H1 (cell line): ENCODE data around the gene PDE1A. TPM values are rescaled to one million over a fixed set of nuclear protein-coding genes. Genes with fewer than 3 reads are reported as not detected.

ENCODE experiments used
- CTCF ChIA-PET: fragments of 300-600 bp; sonication (Branson Sonifier 250); formaldehyde crosslinking; loops from one replicate; lab custom pipeline; 2021; ENCODE audit not compliant: partially characterized antibody; lab: Charles Lee
- POLR2A ChIA-PET: fragments of 300-600 bp; sonication (Branson Sonifier 250); formaldehyde crosslinking; loops from one replicate; lab custom pipeline; 2021; ENCODE audit warnings: inconsistent platforms; ENCODE audit not compliant: partially characterized antibody; lab: Charles Lee
- DNase-seq, 2 experiments: peaks; one replicate each; pipeline versions ENCODE4 v3.0.0 to v3.0.0-alpha.2; 2010 to 2022; ENCODE audit warnings: low spot score in 2 of 2, low read depth in 1 of 2, mixed read lengths in 1 of 2
- FAIRE-seq: peaks from 2 replicates; lab custom pipeline; 2011; peaks lifted over from hg19 to GRCh38; lab: Jason Lieb, UNC
- H2AFZ ChIP-seq: 2 replicates; pipeline ENCODE4 v1.8.1; 2012; ENCODE audit warnings: low read length, inconsistent platforms
- H2AK5ac ChIP-seq: 2 replicates; pipeline ENCODE4 v1.6.1; 2013; ENCODE audit warnings: low read depth, low read length
- H2BK120ac ChIP-seq: replicated peaks from 2 replicates; pipeline ENCODE3; 2013; ENCODE audit warnings: low read depth, low read length, inconsistent platforms
- H2BK12ac ChIP-seq: 2 replicates; pipeline ENCODE4 v1.6.1; 2013; ENCODE audit warnings: low read depth, low read length
- H2BK15ac ChIP-seq: 2 replicates; pipeline ENCODE4 v1.6.1; 2013; ENCODE audit warnings: low read length
- H2BK20ac ChIP-seq: 2 replicates; pipeline ENCODE4 v1.6.1; 2013; ENCODE audit warnings: low read length
- H2BK5ac ChIP-seq: 2 replicates; pipeline ENCODE4 v1.6.1; 2013; ENCODE audit warnings: low read depth, low read length
- H3K14ac ChIP-seq: 2 replicates; pipeline ENCODE4 v1.6.1; 2013; ENCODE audit warnings: inconsistent platforms; ENCODE audit not compliant: insufficient read length
- H3K18ac ChIP-seq: 2 replicates; pipeline ENCODE4 v1.6.1; 2013; ENCODE audit warnings: low read length; ENCODE audit errors: extremely low read depth
- H3K23ac ChIP-seq: 2 replicates; pipeline ENCODE4 v1.6.1; 2013; ENCODE audit warnings: inconsistent platforms; ENCODE audit not compliant: insufficient read length
- H3K23me2 ChIP-seq: 2 replicates; pipeline ENCODE4 v1.6.1; 2013; ENCODE audit warnings: low read depth, low read length
- H3K27ac ChIP-seq: 2 replicates; pipeline ENCODE4 v1.6.1; 2011; ENCODE audit warnings: low read depth, low read length, inconsistent platforms
- H3K27me3 ChIP-seq, 4 experiments: replicated peaks in 1 of 4; 1 replicate in 1 of 4; 2 replicates in 3 of 4; pipeline versions ENCODE4 v1.6.1 to v1.8.1; 2011 to 2013; ENCODE audit warnings: low read length in 3 of 4, mild to moderate bottlenecking in 3 of 4, inconsistent platforms in 2 of 4, mixed read lengths in 2 of 4, moderate library complexity in 1 of 4; ENCODE audit not compliant: control insufficient read depth in 3 of 4, insufficient read depth in 3 of 4; ENCODE audit errors: extremely low read depth in 1 of 4
- H3K36me3 ChIP-seq, 4 experiments: 2 replicates each; pipeline versions ENCODE4 v1.6.1 to v1.8.1; 2011 to 2013; ENCODE audit warnings: mild to moderate bottlenecking in 4 of 4, low read length in 3 of 4, moderate library complexity in 2 of 4, control low read depth in 1 of 4, inconsistent platforms in 1 of 4; ENCODE audit not compliant: insufficient read depth in 4 of 4, control insufficient read depth in 2 of 4
- H3K4ac ChIP-seq: replicated peaks from 2 replicates; pipeline ENCODE3; 2013; ENCODE audit warnings: low read length, low read depth, mixed read lengths, inconsistent platforms; ENCODE audit not compliant: insufficient read length
- H3K4me1 ChIP-seq, 4 experiments: replicated peaks in 1 of 4; 1 replicate in 1 of 4; 2 replicates in 3 of 4; pipeline versions ENCODE4 v1.6.1 to v1.8.1; 2011 to 2013; ENCODE audit warnings: low read length in 3 of 4, inconsistent platforms in 2 of 4, mixed read lengths in 1 of 4; ENCODE audit not compliant: insufficient read depth in 4 of 4, control insufficient read depth in 3 of 4
- H3K4me2 ChIP-seq, 2 experiments: 2 replicates each; pipeline versions ENCODE4 v1.6.1 to v1.8.1; 2011 to 2013; ENCODE audit warnings: low read depth in 2 of 2, low read length in 2 of 2, control low read depth in 1 of 2, inconsistent platforms in 1 of 2, mild to moderate bottlenecking in 1 of 2; ENCODE audit not compliant: insufficient read depth in 1 of 2
- H3K4me3 ChIP-seq, 4 experiments: fragments of 200-600, 300-600 bp in 1 of 4; sonication (generic), shearing (Covaris generic), sonication (Bioruptor Twin) in 1 of 4; 2 replicates each; pipeline versions ENCODE4 v1.5.1 to v1.8.1; 2011 to 2016; ENCODE audit warnings: low read length in 4 of 4, low read depth in 3 of 4, control low read depth in 2 of 4, inconsistent platforms in 2 of 4, mild to moderate bottlenecking in 2 of 4, mixed read lengths in 1 of 4, moderate library complexity in 1 of 4; ENCODE audit not compliant: insufficient read depth in 2 of 4; ENCODE audit errors: extremely low read depth in 1 of 4
- H3K56ac ChIP-seq: replicated peaks from 2 replicates; pipeline ENCODE3; 2013; ENCODE audit warnings: low read depth, mild to moderate bottlenecking, mixed read lengths, low read length, inconsistent platforms; ENCODE audit not compliant: insufficient read length
- H3K79me1 ChIP-seq: 2 replicates; pipeline ENCODE4 v1.6.1; 2013; ENCODE audit warnings: low read depth, low read length, control low read depth
- H3K79me2 ChIP-seq, 2 experiments: 2 replicates each; pipeline versions ENCODE4 v1.6.1 to v1.8.1; 2012 to 2013; ENCODE audit warnings: low read length in 2 of 2, mild to moderate bottlenecking in 2 of 2, inconsistent platforms in 1 of 2; ENCODE audit not compliant: insufficient read depth in 2 of 2, control insufficient read depth in 1 of 2
- H3K9ac ChIP-seq, 4 experiments: replicated peaks in 1 of 4; 1 replicate in 1 of 4; 2 replicates in 3 of 4; pipeline versions ENCODE4 v1.6.1 to v1.8.1; 2011 to 2013; ENCODE audit warnings: low read depth in 3 of 4, low read length in 3 of 4, control low read depth in 2 of 4, mild to moderate bottlenecking in 2 of 4, moderate library complexity in 2 of 4, inconsistent platforms in 1 of 4; ENCODE audit errors: extremely low read depth in 1 of 4
- H3K9me3 ChIP-seq, 2 experiments: 2 replicates each; pipeline versions ENCODE4 v1.6.1 to v1.8.1; 2012 to 2013; ENCODE audit warnings: mild to moderate bottlenecking in 2 of 2, moderate library complexity in 2 of 2, control low read depth in 1 of 2, inconsistent platforms in 1 of 2, low read depth in 1 of 2, low read length in 1 of 2, mixed read lengths in 1 of 2; ENCODE audit not compliant: insufficient read depth in 2 of 2
- H4K20me1 ChIP-seq, 2 experiments: replicated peaks in 1 of 2; 2 replicates each; pipeline versions ENCODE3 to v1.8.1; 2011 to 2013; ENCODE audit warnings: inconsistent platforms in 2 of 2, low read length in 2 of 2, mild to moderate bottlenecking in 1 of 2; ENCODE audit not compliant: insufficient read depth in 2 of 2, control insufficient read depth in 1 of 2
- H4K5ac ChIP-seq: 2 replicates; pipeline ENCODE4 v1.6.1; 2013; ENCODE audit warnings: low read length, low read depth, mixed read lengths, inconsistent platforms; ENCODE audit not compliant: insufficient read length
- H4K8ac ChIP-seq: 2 replicates; pipeline ENCODE4 v1.8.0; 2013; ENCODE audit warnings: mild to moderate bottlenecking, moderate library complexity, low read length, inconsistent platforms; ENCODE audit not compliant: insufficient read depth; ENCODE audit errors: extremely low read depth
- H4K91ac ChIP-seq: replicated peaks from 2 replicates; pipeline ENCODE3; 2013; ENCODE audit warnings: low read length, mixed read lengths, inconsistent platforms; ENCODE audit not compliant: insufficient read length
- BCL11A ChIP-seq, 2 experiments: IDR thresholded peaks; one replicate each; pipeline ENCODE4 v1.6.1; 2011; ENCODE audit warnings: low read depth in 2 of 2, low read length in 2 of 2, mild to moderate bottlenecking in 2 of 2
- SAP30 ChIP-seq: fragments of 300-600 bp; sonication (generic); IDR thresholded peaks from 2 replicates; pipeline ENCODE4 v1.7.1; 2012; ENCODE audit warnings: low read length, moderate library complexity, mild to moderate bottlenecking, inconsistent platforms; ENCODE audit not compliant: insufficient read depth, insufficient replicate concordance
- SIN3A ChIP-seq, 2 experiments: IDR thresholded peaks in 1 of 2; conservative IDR thresholded peaks in 1 of 2; 2 replicates each; pipeline ENCODE4 v1.6.1; 2011 to 2012; ENCODE audit warnings: low read length in 2 of 2, improper control_type of control experiment in 1 of 2, low read depth in 1 of 2, mild to moderate bottlenecking in 1 of 2
- SIX5 ChIP-seq: IDR thresholded peaks from 2 replicates; pipeline ENCODE4 v1.6.1; 2011; ENCODE audit warnings: mild to moderate bottlenecking, low read depth, low read length
- polyA plus RNA-seq, 7 experiments: library from polyadenylated mRNA; depleted of rRNA in 3 of 7; stranded (reverse) in 5 of 7; unstranded in 2 of 7; fragments of >200 nt in 5 of 7; fragments of 200-250 nt in 2 of 7; gene quantifications; 1 replicate in 5 of 7; 2 replicates in 1 of 7; 4 replicates in 1 of 7; pipeline versions ENCODE4 v1.2.1 to v1.2.3, GENCODE V29; 2011 to 2013; ENCODE audit warnings: missing spikeins in 2 of 7, mixed read lengths in 2 of 7
- total RNA-seq: library from RNA; stranded (reverse); fragmentation: NEBNext Ultra II Directional; extraction: Animal tissue kit (Norgen Biotek cat#: 25700); gene quantifications from 2 replicates; pipeline ENCODE4 v1.2.1, GENCODE V29; 2021

The PDE1A gene
- total and polyA plus RNA-seq, 2 of the 8 experiments (the other 6 are each of a cell fraction or from before 2014, with no cell fraction given) = 0.34 TPM; not detected in 1

- CTCF ChIA-PET = interaction anchor here (0.6 to 5.8 kb wide), 29 partner anchors 9 to 581 kb away, joined by 3 to 93 read pairs (median 4); no protein-coding TSS in a partner anchor
- H2AFZ ChIP-seq = no peak overlapping the region
These were observed 239.7 kb downstream of the PDE1A start for GRCh38 chr2:182187130-182187529.

More at GRCh38 chr2:182187130-182187529, 239.7 kb downstream of the PDE1A start:
- Histone ChIP-seq H2BK15ac (no peak overlapping the region), H4K8ac (no peak overlapping the region), H3K4me2 (no peak overlapping the region), H3K14ac (no peak overlapping the region), H3K79me1 (no peaks in the 10 kb centered on the region), H3K27me3 (no peaks in the 10 kb centered on the region), H3K4me3 (no peak overlapping the region), H4K5ac (no peak overlapping the region), H2AK5ac (no peak overlapping the region), H3K23ac (no peak overlapping the region), H2BK20ac (no peak overlapping the region), H3K4me1 (no peaks in the 10 kb centered on the region), H2BK5ac (no peak overlapping the region), H4K20me1 (no peaks in the 10 kb centered on the region), H3K36me3 (no peaks in the 10 kb centered on the region; a peak in 1 of 8 replicates), H3K9me3 (0 out of 4 replicates have a peak, but pooled peaks cover 0 to 4% of the 10 kb centered on the region in 2 experiments), H3K18ac (no peak overlapping the region), H2BK12ac (no peak overlapping the region), H3K23me2 (no peaks in the 10 kb centered on the region; the same call in 1 of the 2 replicates), H3K9ac (no peak overlapping the region), H3K27ac (no peak overlapping the region), H3K4ac (no peak overlapping the region), H4K91ac (no peak overlapping the region), H2BK120ac (no peak overlapping the region), H3K56ac (no peak overlapping the region), H3K79me2 (no peaks in the 10 kb centered on the region)
- no peak for TF ChIP-seq SAP30
- TF ChIP-seq SIN3A (conservative IDR thresholded peaks at IDR 0.05 in 1 of 2, IDR thresholded peaks at IDR 0.05 in 1 of 2; ENCODE audit: low read depth in 1 of 2, low read length in 2 of 2) = no peak
- no peak for TF ChIP-seq BCL11A (IDR thresholded peaks at IDR 0.05; ENCODE audit: low read depth in 2 of 2, low read length in 2 of 2)
- no peak for TF ChIP-seq SIX5
- FAIRE-seq (no peak), DNase-seq (no peak)
- POLR2A ChIA-PET = no interaction called here
